ENCODE measurements around the gene MYO1D.

The MYO1D gene

DNA sequence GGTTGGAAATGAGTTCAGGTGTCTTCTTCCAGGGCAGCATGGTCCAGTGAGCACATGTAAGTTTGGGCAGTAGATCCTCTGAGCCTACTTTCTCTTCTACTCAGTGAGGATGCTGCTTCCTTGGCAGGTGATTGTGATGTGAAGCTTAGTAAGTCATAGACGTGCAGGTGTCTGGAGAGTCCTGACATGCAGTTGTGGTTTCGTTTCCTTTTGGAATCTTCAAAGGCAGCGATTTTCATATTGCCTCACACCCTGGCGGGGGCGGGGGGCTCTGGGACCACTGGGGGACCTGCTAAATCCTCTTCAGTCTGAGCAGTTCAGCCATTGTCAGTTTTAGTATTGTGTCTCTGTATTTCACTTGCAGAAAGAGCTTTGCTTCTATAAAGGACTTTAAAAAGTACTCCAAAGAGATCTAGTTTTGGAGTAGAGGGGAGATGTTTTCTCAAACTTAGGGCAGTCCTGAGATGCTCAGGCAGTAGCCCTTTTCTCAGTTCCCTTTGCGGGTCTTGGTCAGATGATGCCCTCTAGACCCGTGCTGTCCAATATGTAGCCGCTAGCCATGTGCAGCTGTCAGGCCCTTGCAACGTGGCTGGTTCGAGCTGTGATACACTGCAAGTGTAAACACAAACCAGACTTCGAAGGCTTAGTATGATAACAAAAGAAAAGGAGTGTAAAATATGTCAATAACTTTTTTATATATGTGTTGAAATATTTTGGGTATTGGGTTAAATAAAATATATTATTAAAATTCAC lies 394.2 kb downstream of the MYO1D start:
- in situ Hi-C loops (cut with HindIII; ENCODE audit: low sequenced_read_pairs): no loop called here
- H3K4me3 ChIP-seq (ENCODE audit: low read depth, low read length): no peak overlapping the region
- DNase-seq (ENCODE audit: low read depth, low spot score): no peak
- TF ChIP-seq, protein P1, sequence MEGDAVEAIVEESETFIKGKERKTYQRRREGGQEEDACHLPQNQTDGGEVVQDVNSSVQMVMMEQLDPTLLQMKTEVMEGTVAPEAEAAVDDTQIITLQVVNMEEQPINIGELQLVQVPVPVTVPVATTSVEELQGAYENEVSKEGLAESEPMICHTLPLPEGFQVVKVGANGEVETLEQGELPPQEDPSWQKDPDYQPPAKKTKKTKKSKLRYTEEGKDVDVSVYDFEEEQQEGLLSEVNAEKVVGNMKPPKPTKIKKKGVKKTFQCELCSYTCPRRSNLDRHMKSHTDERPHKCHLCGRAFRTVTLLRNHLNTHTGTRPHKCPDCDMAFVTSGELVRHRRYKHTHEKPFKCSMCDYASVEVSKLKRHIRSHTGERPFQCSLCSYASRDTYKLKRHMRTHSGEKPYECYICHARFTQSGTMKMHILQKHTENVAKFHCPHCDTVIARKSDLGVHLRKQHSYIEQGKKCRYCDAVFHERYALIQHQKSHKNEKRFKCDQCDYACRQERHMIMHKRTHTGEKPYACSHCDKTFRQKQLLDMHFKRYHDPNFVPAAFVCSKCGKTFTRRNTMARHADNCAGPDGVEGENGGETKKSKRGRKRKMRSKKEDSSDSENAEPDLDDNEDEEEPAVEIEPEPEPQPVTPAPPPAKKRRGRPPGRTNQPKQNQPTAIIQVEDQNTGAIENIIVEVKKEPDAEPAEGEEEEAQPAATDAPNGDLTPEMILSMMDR (IDR thresholded peaks at IDR 0.05; ENCODE audit: low read depth, low read length): no peak

GRCh38 chr17:32481193-32481592 lies 395.7 kb downstream of the MYO1D start:
- in situ Hi-C loops (cut with HindIII; ENCODE audit: low sequenced_read_pairs): no loop called here

GRCh38 chr17:32479074-32479617 lies 397.8 kb downstream of the MYO1D start:
- no peak for DNase-seq (ENCODE audit: low read depth, low spot score)

More at GRCh38 chr17:32481193-32481592, 395.7 kb downstream of the MYO1D start:
- TF ChIP-seq, protein P1 (IDR thresholded peaks at IDR 0.05; ENCODE audit: low read depth, low read length): no peak
- no peak for DNase-seq (ENCODE audit: low read depth, low spot score)
- H3K4me3 ChIP-seq (ENCODE audit: low read depth, low read length): no peak overlapping the region

DNA sequence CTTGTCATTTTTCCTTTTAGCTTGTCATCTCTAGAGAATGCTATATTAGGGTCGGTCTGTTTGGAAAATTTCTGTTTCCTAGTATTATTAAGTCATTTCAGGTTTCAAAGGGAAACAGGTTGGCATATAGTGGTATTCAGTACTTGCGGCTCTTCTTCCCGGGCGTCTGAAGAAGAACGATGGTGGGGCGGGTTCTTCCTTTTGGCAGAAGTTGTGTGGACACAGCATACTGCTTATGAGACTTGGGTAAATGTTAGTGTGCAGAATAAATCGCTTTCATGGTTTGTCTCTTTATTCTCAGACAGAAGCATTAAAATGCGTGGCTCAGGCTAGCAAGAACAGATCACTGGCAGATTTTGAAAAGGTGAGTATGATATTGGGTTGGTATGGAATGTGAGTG lies 399.7 kb downstream of the MYO1D start:
- in situ Hi-C loops (cut with HindIII; ENCODE audit: low sequenced_read_pairs): no loop called here
- TF ChIP-seq, protein P1 (IDR thresholded peaks at IDR 0.05; ENCODE audit: low read depth, low read length): no peak
- H3K4me3 ChIP-seq (ENCODE audit: low read depth, low read length): no peak overlapping the region
- no peak for DNase-seq (ENCODE audit: low read depth, low spot score)

More at GRCh38 chr17:32479074-32479617, 397.8 kb downstream of the MYO1D start:
- TF ChIP-seq, protein P1 (IDR thresholded peaks at IDR 0.05; ENCODE audit: low read depth, low read length): no peak
- no peak overlapping the region for H3K4me3 ChIP-seq (ENCODE audit: low read depth, low read length)
- in situ Hi-C loops (cut with HindIII; ENCODE audit: low sequenced_read_pairs): no loop called here

GRCh38 chr17:32475258-32475657 lies 401.7 kb downstream of the MYO1D start:
- TF ChIP-seq, protein P1 (IDR thresholded peaks at IDR 0.05; ENCODE audit: low read depth, low read length): no peak
- no peak overlapping the region for H3K4me3 ChIP-seq (ENCODE audit: low read depth, low read length)
- in situ Hi-C loops (cut with HindIII; ENCODE audit: low sequenced_read_pairs): no loop called here
- no peak for DNase-seq (ENCODE audit: low read depth, low spot score)

DNA sequence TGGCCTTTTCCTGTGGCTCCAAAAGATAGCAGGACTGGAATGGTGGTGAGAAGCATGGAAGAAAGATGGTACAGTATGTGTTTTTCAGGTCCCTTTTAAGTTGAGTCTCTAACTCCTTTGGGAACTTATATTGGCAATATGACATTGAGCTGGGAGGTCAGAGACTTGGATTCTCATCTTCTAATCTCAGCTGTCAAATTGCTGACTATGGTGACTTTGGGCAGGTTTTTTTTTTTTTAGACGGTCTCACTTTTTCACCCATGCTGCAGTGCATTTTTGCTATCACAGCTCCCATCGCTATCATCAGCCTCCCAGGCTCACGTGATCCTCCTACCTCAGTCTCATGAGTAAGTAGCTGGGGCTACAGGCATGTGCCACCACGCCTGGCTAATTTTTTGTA lies 405.3 kb downstream of the MYO1D start:
- TF ChIP-seq, protein P1 (IDR thresholded peaks at IDR 0.05; ENCODE audit: low read depth, low read length): no peak
- H3K4me3 ChIP-seq (ENCODE audit: low read depth, low read length): no peak overlapping the region
- in situ Hi-C loops (cut with HindIII; ENCODE audit: low sequenced_read_pairs): no loop called here
- no peak for DNase-seq (ENCODE audit: low read depth, low spot score)

Measured in astrocyte of the spinal cord (primary cell).